Left ventricle myocardium inferior (tissue), 1 donor: ENCODE data around the gene IGSF9B. TPM values are rescaled to one million over a fixed set of nuclear protein-coding genes. Genes with fewer than 3 reads are reported as not detected.
A peak's percentile ranks its signal among the peaks of the same experiment; 100 is the strongest.

Source experiments
- DNase-seq: peaks from one replicate; pipeline ENCODE4 v3.0.0-alpha.2; 2020
- H3K27ac ChIP-seq: fragments of 200-600 bp; replicated peaks from 2 replicates; pipeline ENCODE4 v1.8.0; 2021
- H3K27me3 ChIP-seq: fragments of 200-600 bp; 2 replicates; pipeline ENCODE4 v1.8.0; 2021; ENCODE audit warnings: low read depth
- H3K36me3 ChIP-seq: fragments of 200-600 bp; 2 replicates; pipeline ENCODE4 v1.8.0; 2021
- H3K4me1 ChIP-seq: fragments of 200-600 bp; 2 replicates; pipeline ENCODE4 v1.8.0; 2021
- H3K4me3 ChIP-seq: fragments of 200-600 bp; 2 replicates; pipeline ENCODE4 v1.8.0; 2021; ENCODE audit warnings: mild to moderate bottlenecking, moderate library complexity
- H3K9me3 ChIP-seq: fragments of 200-600 bp; replicated peaks from 2 replicates; pipeline ENCODE4 v1.8.0; 2021
- CTCF ChIP-seq: fragments of 200-600 bp; IDR thresholded peaks from 2 replicates; pipeline ENCODE4 v1.8.0; 2021; ENCODE audit warnings: antibody characterized with exemption, mild to moderate bottlenecking, borderline replicate concordance
- intact Hi-C: fragments of 100-400 bp; cut with micrococcal nuclease; formaldehyde crosslinking; loops from one replicate; pipeline ENCODE4 v1.11.0; 2022
- total RNA-seq: library from RNA; stranded (reverse); fragmentation: NEBNext Ultra II Directional; extraction: Animal tissue kit (Norgen Biotek cat#: 25700); gene quantifications from one replicate; pipeline ENCODE4 v1.2.1, GENCODE V29; 2021
- donor health status: DM: no; HTN: yes; CAD: no; lungs with severe emphysema.

IGSF9B gene
- total RNA-seq, 1 donor from 2014 or later, result 44.1 TPM

GRCh38 chr11:133953547-133953946 lies 3.2 kb downstream of the IGSF9B start:
- no peak for TF ChIP-seq CTCF
- no peak overlapping the region for H3K4me3 ChIP-seq
- H3K9me3 ChIP-seq, result no peaks in the 10 kb centered on the region

GRCh38 chr11:133952199-133953190 lies 4.3 kb downstream of the IGSF9B start:
- DNase-seq, result no peak
- H3K4me3 ChIP-seq, result peak overlapping the region; percentile 73
- H3K4me1 ChIP-seq, result peaks cover 96% of the 10 kb centered on the region
- no peaks in the 10 kb centered on the region for H3K36me3 ChIP-seq
- intact Hi-C loops, result loop anchor here (10.0 kb wide), 1 partner anchor 72 kb away; no protein-coding TSS in a partner anchor
- no peak for TF ChIP-seq CTCF
- H3K9me3 ChIP-seq, result no peaks in the 10 kb centered on the region
- H3K27ac ChIP-seq, result peak overlapping the region; percentile 96
- H3K27me3 ChIP-seq, result peaks cover 33% of the 10 kb centered on the region

More at GRCh38 chr11:133953547-133953946, 3.2 kb downstream of the IGSF9B start:
- no peak for DNase-seq
- H3K27ac ChIP-seq, result peak overlapping the region; percentile 96
- H3K36me3 ChIP-seq, result no peaks in the 10 kb centered on the region
- H3K4me1 ChIP-seq, result peaks cover 88% of the 10 kb centered on the region
- intact Hi-C loops, result loop anchor here (10.0 kb wide), 1 partner anchor 71 kb away; no protein-coding TSS in a partner anchor
- H3K27me3 ChIP-seq, result peaks cover 36% of the 10 kb centered on the region

GRCh38 chr11:133951327-133952198 lies 5.2 kb downstream of the IGSF9B start:
- Histone ChIP-seq H3K36me3 (no peaks in the 10 kb centered on the region), H3K4me1 (peaks cover 100% of the 10 kb centered on the region), H3K27ac (peak overlapping the region; percentile 96), H3K4me3 (peak overlapping the region; percentile 73), H3K9me3 (no peaks in the 10 kb centered on the region), H3K27me3 (peaks cover 30% of the 10 kb centered on the region)
- no peak for DNase-seq
- TF ChIP-seq CTCF, result no peak
- intact Hi-C loops, result loop anchor here (10.0 kb wide), 1 partner anchor 73 kb away; no protein-coding TSS in a partner anchor

GRCh38 chr11:133950874-133951326 lies 5.9 kb downstream of the IGSF9B start:
- no peaks in the 10 kb centered on the region for H3K36me3 ChIP-seq
- intact Hi-C loops, result loop anchor here (10.0 kb wide), 1 partner anchor 74 kb away; no protein-coding TSS in a partner anchor
- TF ChIP-seq CTCF, result no peak
- H3K4me1 ChIP-seq, result peaks cover 100% of the 10 kb centered on the region
- H3K27ac ChIP-seq, result peak overlapping the region; percentile 96
- H3K27me3 ChIP-seq, result peaks cover 23% of the 10 kb centered on the region
- no peaks in the 10 kb centered on the region for H3K9me3 ChIP-seq
- DNase-seq, result peak; percentile 70
- H3K4me3 ChIP-seq, result peak overlapping the region; percentile 73

- peak overlapping the region; percentile 96 for H3K27ac ChIP-seq
- no peak for DNase-seq
- H3K9me3 ChIP-seq, result no peaks in the 10 kb centered on the region
- H3K4me3 ChIP-seq, result peak overlapping the region; percentile 73
- intact Hi-C loops, result loop anchor here (10.0 kb wide), 1 partner anchor 74 kb away; no protein-coding TSS in a partner anchor
- H3K27me3 ChIP-seq, result peaks cover 18% of the 10 kb centered on the region
- no peaks in the 10 kb centered on the region for H3K36me3 ChIP-seq
- TF ChIP-seq CTCF, result no peak
- H3K4me1 ChIP-seq, result peaks cover 100% of the 10 kb centered on the region
Measured at GRCh38 chr11:133950421-133950820, 6.3 kb downstream of the IGSF9B start.
